Naive thymus-derived CD8-positive, alpha-beta T cell (primary cell): Measurements from ENCODE around the gene PRR20E. TPM values are rescaled to one million over a fixed set of nuclear protein-coding genes. Genes with fewer than 3 reads are reported as not detected.
"Not testable (repeated sequence)": the region's sequence is repeated elsewhere in the genome, so short reads cannot be mapped to it uniquely, and the experiment has no call there.

Experiments
- ATAC-seq, 2 donors: fragments of 150-1000 bp; cut with Tn5 transposase in 1 of 2; sonication (Bioruptor Pico), chemical (Tn5 transposase) in 1 of 2; 1 replicate in 1 of 2; 2 replicates in 1 of 2; pipeline ENCODE4 v1.10.0; 2021; ENCODE audit warnings: mild to moderate bottlenecking in 2 of 2, moderate library complexity in 2 of 2
- POLR2A ChIA-PET: fragments of 350-600 bp; sonication (Branson Sonifier 250); formaldehyde crosslinking; loops from one replicate; lab custom pipeline; 2021; ENCODE audit warnings: antibody characterized with exemption; lab: Charles Lee
- DNase-seq, 10 donors: peaks; one replicate each; pipeline versions ENCODE4 v3.0.0 to v3.0.0-alpha.2; 2020 to 2022
- H3K27ac Mint-ChIP-seq, 10 donors: one replicate each; pipeline ENCODE4 v1.8.0; 2020 to 2022; ENCODE audit warnings: mild to moderate bottlenecking in 10 of 10, mixed read lengths in 10 of 10, moderate library complexity in 4 of 10, inconsistent platforms in 1 of 10
- H3K27me3 Mint-ChIP-seq, 5 donors: one replicate each; pipeline ENCODE4 v1.8.0; 2021 to 2022; ENCODE audit warnings: mixed read lengths in 5 of 5
- H3K36me3 Mint-ChIP-seq, 3 donors: one replicate each; pipeline ENCODE4 v1.8.0; 2020 to 2022; ENCODE audit warnings: mixed read lengths in 3 of 3, mild to moderate bottlenecking in 2 of 3, inconsistent platforms in 1 of 3
- H3K4me1 Mint-ChIP-seq, 4 donors: one replicate each; pipeline ENCODE4 v1.8.0; 2021 to 2022; ENCODE audit warnings: mixed read lengths in 4 of 4
- H3K4me3 Mint-ChIP-seq, 10 donors: one replicate each; pipeline ENCODE4 v1.8.0; 2020 to 2022; ENCODE audit warnings: mild to moderate bottlenecking in 10 of 10, mixed read lengths in 10 of 10, moderate library complexity in 6 of 10, inconsistent platforms in 1 of 10
- H3K9me3 Mint-ChIP-seq, 9 donors: one replicate each; pipeline ENCODE4 v1.8.0; 2020 to 2022; ENCODE audit warnings: mixed read lengths in 9 of 9, mild to moderate bottlenecking in 3 of 9, inconsistent platforms in 1 of 9, moderate library complexity in 1 of 9
- polyA plus RNA-seq, 3 donors: library from polyadenylated mRNA; unstranded; fragments of 300-500 nt; fragmentation: Illumina TruSeq; gene quantifications; one replicate each; pipeline ENCODE4 v1.2.3, GENCODE V29; 2021
- total RNA-seq, 8 experiments: library from RNA in 2 of 8; stranded (reverse) in 2 of 8; gene quantifications; one replicate each; pipeline ENCODE4 v1.2.3 and lab custom pipeline; 2021 to 2026

The PRR20E gene
- total RNA-seq (not detected), polyA plus RNA-seq (not detected), total RNA-seq (lab: John Stamatoyannopoulos, UW) (0 reads per million in 6 experiments)

- H3K4me3 Mint-ChIP-seq, H3K9me3 Mint-ChIP-seq, H3K36me3 Mint-ChIP-seq, H3K27ac Mint-ChIP-seq, H3K4me1 Mint-ChIP-seq, ATAC-seq, DNase-seq, POLR2A ChIA-PET, H3K27me3 Mint-ChIP-seq: not testable (repeated sequence)
Observed at GRCh38 chr13:57166897-57167296, at the start of gene PRR20E. Gene PRR20E, plus strand, starts transcription at chr13:57167197. Its CDS starts 387 bp downstream, at chr13:57167584.

GRCh38 chr13:57123681-57124080 is 43.3 kb upstream of the PRR20E start:
- DNase-seq (no peak), ATAC-seq (no peak)
- no peak overlapping the region for H3K27ac Mint-ChIP-seq
- H3K27me3 Mint-ChIP-seq: no peaks in the 10 kb centered on the region
- H3K4me3 Mint-ChIP-seq: no peak overlapping the region
- H3K36me3 Mint-ChIP-seq: peaks cover 0 to 4% (median 0%) of the 10 kb centered on the region in 3 donors
- POLR2A ChIA-PET: no interaction called here
- peaks cover 0 to 11% (median 4%) of the 10 kb centered on the region in 9 donors for H3K9me3 Mint-ChIP-seq
- H3K4me1 Mint-ChIP-seq: no peaks in the 10 kb centered on the region

- POLR2A ChIA-PET: no interaction called here
- no peak for ATAC-seq
- Mint-ChIP-seq H3K27ac (no peak overlapping the region), H3K4me3 (no peak overlapping the region), H3K36me3 (no peaks in the 10 kb centered on the region), H3K27me3 (no peaks in the 10 kb centered on the region), H3K9me3 (peaks cover 0 to 19% (median 2%) of the 10 kb centered on the region in 9 donors), H3K4me1 (no peaks in the 10 kb centered on the region)
- DNase-seq: no peak
Observed at GRCh38 chr13:57128909-57129308, 38.1 kb upstream of the PRR20E start.

- peak overlapping the region in 1 of 10 donors; percentile 24 for H3K4me3 Mint-ChIP-seq
- DNase-seq (no peak), ATAC-seq (no peak)
- no peaks in the 10 kb centered on the region for H3K27me3 Mint-ChIP-seq
- no peaks in the 10 kb centered on the region for H3K36me3 Mint-ChIP-seq
- H3K27ac Mint-ChIP-seq: no peak overlapping the region
- H3K9me3 Mint-ChIP-seq: peaks cover 0 to 9% (median 3%) of the 10 kb centered on the region in 9 donors
- POLR2A ChIA-PET: no interaction called here
- H3K4me1 Mint-ChIP-seq: no peaks in the 10 kb centered on the region
Observed at GRCh38 chr13:57136093-57136492, 30.9 kb upstream of the PRR20E start.

GRCh38 chr13:57137585-57137984 is 29.4 kb upstream of the PRR20E start:
- ATAC-seq (no peak), DNase-seq (no peak)
- Mint-ChIP-seq H3K36me3 (no peaks in the 10 kb centered on the region), H3K4me1 (no peaks in the 10 kb centered on the region), H3K27me3 (no peaks in the 10 kb centered on the region), H3K9me3 (peaks cover 0 to 9% (median 3%) of the 10 kb centered on the region in 9 donors), H3K4me3 (no peak overlapping the region), H3K27ac (no peak overlapping the region)
- POLR2A ChIA-PET: no interaction called here

- POLR2A ChIA-PET: no interaction called here
Observed at GRCh38 chr13:57138988-57139387, 28.0 kb upstream of the PRR20E start.

GRCh38 chr13:57139781-57140180 is 27.2 kb upstream of the PRR20E start:
- H3K4me3 Mint-ChIP-seq, ATAC-seq, H3K4me1 Mint-ChIP-seq, H3K27me3 Mint-ChIP-seq, H3K9me3 Mint-ChIP-seq, H3K36me3 Mint-ChIP-seq, POLR2A ChIA-PET, H3K27ac Mint-ChIP-seq, DNase-seq: not testable (repeated sequence)

More at GRCh38 chr13:57138988-57139387, 28.0 kb upstream of the PRR20E start:
- Mint-ChIP-seq H3K4me3 (no peak overlapping the region), H3K36me3 (no peaks in the 10 kb centered on the region), H3K4me1 (no peaks in the 10 kb centered on the region), H3K27me3 (no peaks in the 10 kb centered on the region), H3K27ac (no peak overlapping the region), H3K9me3 (peaks cover 0 to 9% (median 0%) of the 10 kb centered on the region in 9 donors)
- DNase-seq: no peak
- no peak for ATAC-seq

- H3K27ac Mint-ChIP-seq, H3K4me3 Mint-ChIP-seq, H3K27me3 Mint-ChIP-seq, POLR2A ChIA-PET, H3K9me3 Mint-ChIP-seq, H3K36me3 Mint-ChIP-seq, H3K4me1 Mint-ChIP-seq, DNase-seq, ATAC-seq: not testable (repeated sequence)
Observed at GRCh38 chr13:57140235-57140968, 26.6 kb upstream of the PRR20E start, which contains the start of gene PRR20A. Gene PRR20A, plus strand, starts transcription at chr13:57140918. Its CDS starts 387 bp downstream, at chr13:57141305.

- ATAC-seq, H3K9me3 Mint-ChIP-seq, DNase-seq, POLR2A ChIA-PET, H3K27me3 Mint-ChIP-seq, H3K4me3 Mint-ChIP-seq, H3K27ac Mint-ChIP-seq, H3K36me3 Mint-ChIP-seq, H3K4me1 Mint-ChIP-seq: not testable (repeated sequence)
Observed at GRCh38 chr13:57147188-57147587, 19.8 kb upstream of the PRR20E start, which contains the start of gene PRR20B. Gene PRR20B, plus strand, starts transcription at chr13:57147488. Its CDS starts 387 bp downstream, at chr13:57147875.

- H3K9me3 Mint-ChIP-seq, H3K36me3 Mint-ChIP-seq, H3K27me3 Mint-ChIP-seq, H3K4me3 Mint-ChIP-seq, H3K4me1 Mint-ChIP-seq, DNase-seq, POLR2A ChIA-PET, H3K27ac Mint-ChIP-seq, ATAC-seq: not testable (repeated sequence)
Observed at GRCh38 chr13:57148106-57148505, 18.9 kb upstream of the PRR20E start.

- DNase-seq, H3K36me3 Mint-ChIP-seq, POLR2A ChIA-PET, H3K4me1 Mint-ChIP-seq, H3K9me3 Mint-ChIP-seq, H3K27me3 Mint-ChIP-seq, H3K27ac Mint-ChIP-seq, ATAC-seq, H3K4me3 Mint-ChIP-seq: not testable (repeated sequence)
Observed at GRCh38 chr13:57153761-57154160, 13.2 kb upstream of the PRR20E start, which contains the start of gene PRR20C. Gene PRR20C, plus strand, starts transcription at chr13:57154061. Its CDS starts 387 bp downstream, at chr13:57154448.

- DNase-seq, H3K4me3 Mint-ChIP-seq, H3K36me3 Mint-ChIP-seq, H3K27ac Mint-ChIP-seq, H3K27me3 Mint-ChIP-seq, H3K4me1 Mint-ChIP-seq, H3K9me3 Mint-ChIP-seq, POLR2A ChIA-PET, ATAC-seq: not testable (repeated sequence)
Observed at GRCh38 chr13:57160332-57160731, 6.7 kb upstream of the PRR20E start, which contains the start of gene PRR20D. Gene PRR20D, plus strand, starts transcription at chr13:57160632. Its CDS starts 387 bp downstream, at chr13:57161019.

- ATAC-seq: no peak
- no peak for DNase-seq
- POLR2A ChIA-PET: no interaction called here
Observed at GRCh38 chr13:57191667-57192066, 24.7 kb downstream of the PRR20E start.

More at GRCh38 chr13:57191667-57192066, 24.7 kb downstream of the PRR20E start:
- H3K27ac Mint-ChIP-seq: no peak overlapping the region
- H3K9me3 Mint-ChIP-seq: peaks cover 0 to 14% (median 3%) of the 10 kb centered on the region in 9 donors
- H3K4me3 Mint-ChIP-seq: no peak overlapping the region
- H3K36me3 Mint-ChIP-seq: no peaks in the 10 kb centered on the region
- no peaks in the 10 kb centered on the region for H3K27me3 Mint-ChIP-seq
- H3K4me1 Mint-ChIP-seq: no peaks in the 10 kb centered on the region
